GM23338 (cell line): ENCODE results near the gene ATXN7.

Experiments
- TF ChIP-seq, protein P1 (sequence below), 2 experiments: fragments of 200-600 bp in 1 of 2; sonication (generic) in 1 of 2; conservative IDR thresholded peaks; 2 replicates each; pipeline versions ENCODE4 v1.5.1 to v1.6.1; 2016 to 2017; ENCODE audit warnings: antibody characterized with exemption in 2 of 2, low read depth in 2 of 2, mild to moderate bottlenecking in 2 of 2, moderate library complexity in 1 of 2
- TF ChIP-seq, protein P2 (sequence below): IDR thresholded peaks from 2 replicates; pipeline ENCODE4 v1.6.1; 2016; ENCODE audit warnings: antibody characterized with exemption

DNA sequence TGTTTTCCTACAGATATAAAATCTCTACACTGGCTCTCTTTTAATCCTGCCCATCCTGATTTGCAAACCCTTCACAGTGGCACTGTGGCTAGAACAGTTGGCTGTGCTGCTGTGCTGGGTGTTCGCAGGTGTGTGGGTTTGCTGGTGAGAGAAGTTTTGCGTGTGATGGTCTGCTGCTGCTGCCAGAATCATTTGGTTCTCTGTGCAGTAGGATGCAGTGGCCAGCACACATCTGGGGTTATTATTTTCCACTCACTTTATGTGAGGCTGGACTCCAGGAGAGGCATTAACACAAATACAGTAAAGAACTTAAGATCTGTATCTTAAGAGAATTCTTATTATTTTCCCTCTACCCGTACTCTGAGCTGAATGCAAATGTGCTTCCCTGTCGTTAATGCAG lies 175.7 kb downstream of the ATXN7 start:
- TF ChIP-seq, protein P1, sequence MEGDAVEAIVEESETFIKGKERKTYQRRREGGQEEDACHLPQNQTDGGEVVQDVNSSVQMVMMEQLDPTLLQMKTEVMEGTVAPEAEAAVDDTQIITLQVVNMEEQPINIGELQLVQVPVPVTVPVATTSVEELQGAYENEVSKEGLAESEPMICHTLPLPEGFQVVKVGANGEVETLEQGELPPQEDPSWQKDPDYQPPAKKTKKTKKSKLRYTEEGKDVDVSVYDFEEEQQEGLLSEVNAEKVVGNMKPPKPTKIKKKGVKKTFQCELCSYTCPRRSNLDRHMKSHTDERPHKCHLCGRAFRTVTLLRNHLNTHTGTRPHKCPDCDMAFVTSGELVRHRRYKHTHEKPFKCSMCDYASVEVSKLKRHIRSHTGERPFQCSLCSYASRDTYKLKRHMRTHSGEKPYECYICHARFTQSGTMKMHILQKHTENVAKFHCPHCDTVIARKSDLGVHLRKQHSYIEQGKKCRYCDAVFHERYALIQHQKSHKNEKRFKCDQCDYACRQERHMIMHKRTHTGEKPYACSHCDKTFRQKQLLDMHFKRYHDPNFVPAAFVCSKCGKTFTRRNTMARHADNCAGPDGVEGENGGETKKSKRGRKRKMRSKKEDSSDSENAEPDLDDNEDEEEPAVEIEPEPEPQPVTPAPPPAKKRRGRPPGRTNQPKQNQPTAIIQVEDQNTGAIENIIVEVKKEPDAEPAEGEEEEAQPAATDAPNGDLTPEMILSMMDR (conservative IDR thresholded peaks at IDR 0.05; ENCODE audit: low read depth in 2 of 2): no peak
- TF ChIP-seq, protein P2, sequence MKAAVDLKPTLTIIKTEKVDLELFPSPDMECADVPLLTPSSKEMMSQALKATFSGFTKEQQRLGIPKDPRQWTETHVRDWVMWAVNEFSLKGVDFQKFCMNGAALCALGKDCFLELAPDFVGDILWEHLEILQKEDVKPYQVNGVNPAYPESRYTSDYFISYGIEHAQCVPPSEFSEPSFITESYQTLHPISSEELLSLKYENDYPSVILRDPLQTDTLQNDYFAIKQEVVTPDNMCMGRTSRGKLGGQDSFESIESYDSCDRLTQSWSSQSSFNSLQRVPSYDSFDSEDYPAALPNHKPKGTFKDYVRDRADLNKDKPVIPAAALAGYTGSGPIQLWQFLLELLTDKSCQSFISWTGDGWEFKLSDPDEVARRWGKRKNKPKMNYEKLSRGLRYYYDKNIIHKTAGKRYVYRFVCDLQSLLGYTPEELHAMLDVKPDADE: no peak
